HG02981 (cell line): ENCODE results near the gene CCND1.

Experiments
- ATAC-seq: cut with Tn5 transposase; IDR thresholded peaks from one replicate; pipeline ENCODE4 v1.9.1; 2021; ENCODE audit warnings: mild to moderate bottlenecking, moderate library complexity; ENCODE audit not compliant: unreplicated experiment

The CCND1 gene

GRCh38 chr11:69651834-69652620, 11.1 kb downstream of the CCND1 start:
- ATAC-seq = no peak

GRCh38 chr11:69652999-69653398, 12.0 kb downstream of the CCND1 start:
- ATAC-seq = no peak

- ATAC-seq = no peak
Observed at GRCh38 chr11:69653406-69653960, 12.5 kb downstream of the CCND1 start.

- no peak for ATAC-seq
Observed at GRCh38 chr11:69654001-69654659, 13.2 kb downstream of the CCND1 start.

- no peak for ATAC-seq
Observed at GRCh38 chr11:69654660-69655478, 13.9 kb downstream of the CCND1 start.

- no peak for ATAC-seq
Observed at GRCh38 chr11:69655479-69656428, 14.8 kb downstream of the CCND1 start.

- no peak for ATAC-seq
Observed at GRCh38 chr11:69656536-69657455, 15.8 kb downstream of the CCND1 start.

- ATAC-seq = no peak
Observed at GRCh38 chr11:69657456-69657910, 16.5 kb downstream of the CCND1 start.

- no peak for ATAC-seq
Observed at GRCh38 chr11:69657911-69658625, 17.1 kb downstream of the CCND1 start.

- ATAC-seq = no peak
Observed at GRCh38 chr11:69658626-69659450, 17.9 kb downstream of the CCND1 start.

GRCh38 chr11:69659591-69659990, 18.6 kb downstream of the CCND1 start:
- no peak for ATAC-seq

- no peak for ATAC-seq
Observed at GRCh38 chr11:69660001-69660500, 19.1 kb downstream of the CCND1 start.

- ATAC-seq = no peak
Observed at GRCh38 chr11:69661413-69661715, 20.4 kb downstream of the CCND1 start.

- no peak for ATAC-seq
Observed at GRCh38 chr11:69662021-69662698, 21.2 kb downstream of the CCND1 start.

GRCh38 chr11:69662806-69663205, 21.9 kb downstream of the CCND1 start:
- no peak for ATAC-seq

- ATAC-seq = no peak
Observed at GRCh38 chr11:69663326-69663725, 22.4 kb downstream of the CCND1 start.
